ENCODE measurements around the gene LRRC39.
"Not testable (repeated sequence)": the region's sequence is repeated elsewhere in the genome, so short reads cannot be mapped to it uniquely, and the experiment has no call there.

LRRC39 gene

DNA sequence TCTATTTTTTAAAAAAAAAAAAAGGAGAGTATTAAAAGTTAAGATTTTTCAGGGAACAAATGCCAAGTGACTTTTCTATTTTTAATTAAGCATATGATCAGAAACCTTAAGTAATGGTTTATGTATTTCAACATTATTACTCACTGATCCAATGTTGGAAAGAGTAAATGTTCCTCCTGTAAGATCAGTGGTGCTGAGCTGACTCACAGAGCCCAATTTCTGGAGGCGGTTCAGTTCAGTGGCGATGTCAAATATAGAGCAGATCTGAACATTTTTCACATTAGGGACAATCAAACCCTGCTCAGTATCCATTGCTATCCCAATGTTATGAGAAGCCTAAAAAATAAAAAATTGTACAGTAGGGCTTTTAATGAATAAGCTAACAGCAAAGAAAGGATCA, 28.2 kb upstream of the LRRC39 start:
- Histone ChIP-seq H3K4me3 (no peak overlapping the region), H3K27ac (no peak overlapping the region)
- DNase-seq (ENCODE audit: low spot score): no peak
- TF ChIP-seq, protein P1, sequence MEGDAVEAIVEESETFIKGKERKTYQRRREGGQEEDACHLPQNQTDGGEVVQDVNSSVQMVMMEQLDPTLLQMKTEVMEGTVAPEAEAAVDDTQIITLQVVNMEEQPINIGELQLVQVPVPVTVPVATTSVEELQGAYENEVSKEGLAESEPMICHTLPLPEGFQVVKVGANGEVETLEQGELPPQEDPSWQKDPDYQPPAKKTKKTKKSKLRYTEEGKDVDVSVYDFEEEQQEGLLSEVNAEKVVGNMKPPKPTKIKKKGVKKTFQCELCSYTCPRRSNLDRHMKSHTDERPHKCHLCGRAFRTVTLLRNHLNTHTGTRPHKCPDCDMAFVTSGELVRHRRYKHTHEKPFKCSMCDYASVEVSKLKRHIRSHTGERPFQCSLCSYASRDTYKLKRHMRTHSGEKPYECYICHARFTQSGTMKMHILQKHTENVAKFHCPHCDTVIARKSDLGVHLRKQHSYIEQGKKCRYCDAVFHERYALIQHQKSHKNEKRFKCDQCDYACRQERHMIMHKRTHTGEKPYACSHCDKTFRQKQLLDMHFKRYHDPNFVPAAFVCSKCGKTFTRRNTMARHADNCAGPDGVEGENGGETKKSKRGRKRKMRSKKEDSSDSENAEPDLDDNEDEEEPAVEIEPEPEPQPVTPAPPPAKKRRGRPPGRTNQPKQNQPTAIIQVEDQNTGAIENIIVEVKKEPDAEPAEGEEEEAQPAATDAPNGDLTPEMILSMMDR (IDR thresholded peaks at IDR 0.05): no peak

DNA sequence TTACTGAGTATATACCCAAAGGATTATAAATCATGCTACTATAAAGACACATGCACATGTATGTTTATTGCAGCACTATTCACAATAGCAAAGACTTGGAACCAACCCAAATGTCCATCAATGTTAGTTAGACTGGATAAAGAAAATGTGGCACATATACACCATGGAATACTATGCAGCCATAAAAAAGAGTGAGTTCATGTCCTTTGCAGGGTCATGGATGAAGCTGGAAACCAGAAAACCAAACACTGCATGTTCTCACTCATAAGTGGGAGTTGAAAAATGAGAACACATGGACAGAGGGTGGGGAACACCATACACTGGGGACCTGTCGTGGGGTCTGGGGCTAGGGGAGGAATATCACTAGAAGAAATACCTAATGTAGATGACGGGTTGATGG, 27.5 kb upstream of the LRRC39 start:
- DNase-seq (ENCODE audit: low spot score); H3K4me3 ChIP-seq: not testable (repeated sequence)

DNA sequence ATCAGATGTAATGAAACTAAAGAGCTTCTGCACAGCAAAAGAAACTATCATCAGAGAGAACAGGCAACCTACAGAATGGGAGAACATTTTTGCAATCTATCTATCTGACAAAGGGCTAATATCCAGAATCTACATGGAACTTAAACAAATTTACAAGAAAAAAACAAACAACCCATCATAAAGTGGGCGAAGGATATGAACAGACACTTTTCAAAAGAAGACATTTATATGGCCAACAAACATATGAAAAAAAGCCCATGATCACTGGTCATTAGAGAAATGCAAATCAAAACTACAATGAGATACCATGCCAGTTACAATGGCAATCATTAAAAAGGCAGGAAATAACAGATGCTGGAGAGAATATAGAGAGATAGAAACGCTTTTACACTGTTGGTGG, 27.0 kb upstream of the LRRC39 start:
- not testable (repeated sequence) for H3K27ac ChIP-seq; DNase-seq (ENCODE audit: low spot score); H3K4me3 ChIP-seq

More for the DNA sequence above, 27.5 kb upstream of the LRRC39 start:
- not testable (repeated sequence) for H3K27ac ChIP-seq

DNA sequence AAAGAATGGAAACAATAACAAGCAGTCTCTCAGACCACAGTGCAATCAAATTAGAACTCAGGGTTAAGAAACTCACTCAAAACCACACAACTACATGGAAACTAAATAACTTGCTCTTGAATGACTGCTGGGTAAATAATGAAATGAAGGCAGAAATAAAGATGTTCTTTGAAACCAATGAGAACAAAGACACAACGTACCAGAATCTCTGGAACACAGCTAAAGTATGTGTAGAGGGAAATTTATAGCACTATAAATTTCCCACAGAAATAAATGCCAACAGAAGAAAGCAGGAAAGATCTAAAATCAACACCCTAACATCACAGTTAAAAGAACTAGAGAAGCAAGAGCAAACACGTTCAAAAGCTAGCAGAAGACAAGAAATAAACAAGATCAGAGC, 24.6 kb upstream of the LRRC39 start:
- not testable (repeated sequence) for DNase-seq (ENCODE audit: low spot score); H3K27ac ChIP-seq; H3K4me3 ChIP-seq

DNA sequence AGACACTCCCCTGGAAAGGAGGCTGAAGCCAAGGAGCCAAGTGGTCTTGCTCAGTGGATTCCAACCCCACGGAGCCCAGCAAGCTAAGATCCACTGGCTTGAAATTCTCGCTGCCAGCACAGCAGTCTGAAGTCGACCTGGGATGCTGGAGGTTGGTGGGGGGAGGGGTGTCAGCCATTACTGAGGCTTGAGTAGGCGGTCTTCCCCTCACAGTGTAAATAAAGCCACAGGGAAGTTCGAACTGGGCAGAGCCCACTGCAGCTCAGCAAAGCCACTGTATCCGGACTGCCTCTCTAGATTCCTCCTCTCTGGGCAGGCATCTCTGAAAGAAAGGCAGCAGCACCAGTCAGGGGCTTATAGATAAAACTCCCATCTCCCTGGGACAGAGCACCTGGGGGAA, 22.0 kb upstream of the LRRC39 start:
- not testable (repeated sequence) for DNase-seq (ENCODE audit: low spot score); H3K27ac ChIP-seq; H3K4me3 ChIP-seq

DNA sequence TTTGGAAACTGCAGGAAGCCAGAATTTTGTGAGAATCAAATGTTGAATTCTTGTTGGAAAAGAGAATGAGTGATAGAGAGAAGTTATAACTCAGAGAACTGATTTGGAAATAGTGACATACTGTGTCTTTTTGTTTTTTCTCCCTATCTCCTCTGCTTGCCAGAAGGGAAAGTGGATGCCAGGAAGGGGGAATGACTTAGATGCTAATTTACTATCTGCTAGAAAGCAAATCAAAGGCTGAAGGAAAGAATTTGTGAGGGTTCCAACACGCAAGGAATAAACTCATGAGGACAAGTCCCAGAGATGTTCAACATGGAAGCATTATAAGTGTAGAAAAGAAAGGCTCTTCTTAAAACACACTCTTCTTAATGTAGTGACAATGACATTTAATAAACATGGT, 20.5 kb upstream of the LRRC39 start:
- TF ChIP-seq, protein P1 (IDR thresholded peaks at IDR 0.05): no peak
- H3K27ac ChIP-seq: no peak overlapping the region
- no peak for DNase-seq (ENCODE audit: low spot score)
- no peak overlapping the region for H3K4me3 ChIP-seq

DNA sequence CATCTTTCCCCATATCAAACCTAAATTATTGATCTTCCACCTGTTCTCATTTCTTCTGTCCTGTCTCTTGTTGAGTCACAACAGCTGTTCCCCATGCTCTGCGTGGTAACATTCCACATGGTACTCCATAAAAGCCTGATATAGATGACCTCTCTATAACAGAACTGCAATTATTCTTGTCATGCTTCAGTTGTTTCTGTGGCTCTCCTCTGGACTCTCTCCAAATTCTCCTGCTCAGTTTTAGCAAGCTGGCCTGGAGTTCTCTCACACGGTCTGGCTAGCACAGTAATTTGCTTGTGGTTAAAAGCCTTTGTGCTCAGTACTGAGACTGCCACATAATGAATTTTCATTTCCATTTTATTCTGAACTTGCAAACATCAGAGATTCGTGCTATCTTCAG, 10.6 kb upstream of the LRRC39 start:
- DNase-seq (ENCODE audit: low spot score): no peak
- TF ChIP-seq, protein P1 (IDR thresholded peaks at IDR 0.05): no peak
- no peak overlapping the region for H3K27ac ChIP-seq
- no peak overlapping the region for H3K4me3 ChIP-seq

DNA sequence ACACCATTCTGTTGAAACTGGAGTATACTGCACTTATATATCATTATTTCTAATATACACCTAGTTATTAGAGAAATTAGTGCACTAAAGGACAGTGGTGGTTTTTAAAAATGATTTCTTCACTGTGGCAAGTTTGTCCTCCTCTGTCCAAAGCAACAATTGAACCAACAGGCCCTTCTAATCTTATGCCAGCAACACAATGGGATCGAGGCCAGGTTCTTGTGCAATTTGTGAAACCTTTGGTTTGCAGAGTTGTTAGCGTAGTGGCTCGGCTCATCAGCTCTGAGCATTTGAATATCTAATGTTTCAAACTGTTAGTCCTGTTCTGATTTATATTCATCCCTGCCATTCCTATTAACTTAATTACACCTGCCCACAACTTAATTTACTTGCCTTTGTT, 9.9 kb upstream of the LRRC39 start:
- no peak overlapping the region for H3K27ac ChIP-seq
- TF ChIP-seq, protein P1 (IDR thresholded peaks at IDR 0.05): no peak
- H3K4me3 ChIP-seq: no peak overlapping the region
- DNase-seq (ENCODE audit: low spot score): no peak

DNA sequence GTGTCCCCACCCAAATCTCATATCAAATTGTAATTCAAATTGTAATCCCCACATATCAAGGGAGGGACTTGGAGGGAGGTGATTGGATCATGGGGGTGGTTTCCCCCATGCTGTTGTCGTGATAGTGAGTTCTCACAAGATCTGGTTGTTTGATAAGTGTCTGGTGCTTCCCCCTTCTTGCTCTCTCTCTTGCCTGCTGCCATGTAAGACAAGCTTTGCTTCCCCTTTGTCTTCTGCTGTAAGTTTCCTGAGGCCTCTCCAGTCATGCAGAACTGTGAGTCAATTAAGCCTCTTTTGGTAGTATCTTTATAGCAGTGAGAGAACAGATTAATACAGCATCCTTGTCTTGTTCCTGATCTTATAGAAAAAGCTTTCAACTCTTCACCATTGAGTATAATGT, 6.5 kb upstream of the LRRC39 start:
- TF ChIP-seq, protein P1 (IDR thresholded peaks at IDR 0.05): no peak
- Histone ChIP-seq H3K27ac (no peak overlapping the region), H3K4me3 (no peak overlapping the region)
- no peak for DNase-seq (ENCODE audit: low spot score)

Measured in coronary artery (tissue), 2 donors.